Measurements from ENCODE around the gene SNED1.

Gene SNED1

GRCh38 chr2:240956171-240956934 is 42.1 kb upstream of the SNED1 start:
- no peak overlapping the region for H3K9ac ChIP-seq (ENCODE audit: low read depth, low read length)
- peaks cover 10% of the 10 kb centered on the region for H3K4me1 ChIP-seq (ENCODE audit: control insufficient read depth, insufficient read depth, low read length)
- peaks cover 68% of the 10 kb centered on the region for H3K27me3 ChIP-seq (ENCODE audit: control insufficient read depth, insufficient read depth, low read length)
- H3K9me3 ChIP-seq (replicated peaks; ENCODE audit: low read length), result no peaks in the 10 kb centered on the region
- no peak overlapping the region for H3K4me3 ChIP-seq (ENCODE audit: low read length)
- no peaks in the 10 kb centered on the region for H3K36me3 ChIP-seq (ENCODE audit: insufficient read depth, low read length)
- H3K4me2 ChIP-seq (ENCODE audit: low read length), result no peak overlapping the region

GRCh38 chr2:240956935-240957655 is 41.3 kb upstream of the SNED1 start:
- Histone ChIP-seq H3K36me3 (ENCODE audit: insufficient read depth, low read length) (no peaks in the 10 kb centered on the region), H3K9ac (ENCODE audit: low read depth, low read length) (no peak overlapping the region), H3K4me2 (ENCODE audit: low read length) (no peak overlapping the region), H3K4me3 (ENCODE audit: low read length) (no peak overlapping the region), H3K27me3 (ENCODE audit: control insufficient read depth, insufficient read depth, low read length) (peaks cover 62% of the 10 kb centered on the region), H3K9me3 (replicated peaks; ENCODE audit: low read length) (no peaks in the 10 kb centered on the region), H3K4me1 (ENCODE audit: control insufficient read depth, insufficient read depth, low read length) (peaks cover 10% of the 10 kb centered on the region)

- Histone ChIP-seq H3K9ac (ENCODE audit: low read depth, low read length) (no peak overlapping the region), H3K36me3 (ENCODE audit: insufficient read depth, low read length) (no peaks in the 10 kb centered on the region), H3K4me1 (ENCODE audit: control insufficient read depth, insufficient read depth, low read length) (peaks cover 14% of the 10 kb centered on the region), H3K4me3 (ENCODE audit: low read length) (no peak overlapping the region), H3K9me3 (replicated peaks; ENCODE audit: low read length) (no peaks in the 10 kb centered on the region), H3K27me3 (ENCODE audit: control insufficient read depth, insufficient read depth, low read length) (peaks cover 55% of the 10 kb centered on the region), H3K4me2 (ENCODE audit: low read length) (no peak overlapping the region)
Measured at GRCh38 chr2:240957656-240958365, 40.6 kb upstream of the SNED1 start.

- Histone ChIP-seq H3K4me2 (ENCODE audit: low read length) (no peak overlapping the region), H3K9ac (ENCODE audit: low read depth, low read length) (no peak overlapping the region), H3K4me3 (ENCODE audit: low read length) (no peak overlapping the region), H3K9me3 (replicated peaks; ENCODE audit: low read length) (no peaks in the 10 kb centered on the region), H3K4me1 (ENCODE audit: control insufficient read depth, insufficient read depth, low read length) (peaks cover 14% of the 10 kb centered on the region), H3K36me3 (ENCODE audit: insufficient read depth, low read length) (no peaks in the 10 kb centered on the region), H3K27me3 (ENCODE audit: control insufficient read depth, insufficient read depth, low read length) (peaks cover 48% of the 10 kb centered on the region)
Measured at GRCh38 chr2:240958366-240959213, 39.8 kb upstream of the SNED1 start.

GRCh38 chr2:240959214-240959940 is 39.0 kb upstream of the SNED1 start:
- Histone ChIP-seq H3K4me2 (ENCODE audit: low read length) (no peak overlapping the region), H3K4me3 (ENCODE audit: low read length) (no peak overlapping the region), H3K9ac (ENCODE audit: low read depth, low read length) (no peak overlapping the region), H3K27me3 (ENCODE audit: control insufficient read depth, insufficient read depth, low read length) (peaks cover 40% of the 10 kb centered on the region), H3K9me3 (replicated peaks; ENCODE audit: low read length) (no peaks in the 10 kb centered on the region), H3K36me3 (ENCODE audit: insufficient read depth, low read length) (no peaks in the 10 kb centered on the region), H3K4me1 (ENCODE audit: control insufficient read depth, insufficient read depth, low read length) (peaks cover 14% of the 10 kb centered on the region)

- Histone ChIP-seq H3K36me3 (ENCODE audit: insufficient read depth, low read length) (no peaks in the 10 kb centered on the region), H3K27me3 (ENCODE audit: control insufficient read depth, insufficient read depth, low read length) (peaks cover 35% of the 10 kb centered on the region), H3K4me2 (ENCODE audit: low read length) (no peak overlapping the region), H3K9ac (ENCODE audit: low read depth, low read length) (no peak overlapping the region), H3K4me1 (ENCODE audit: control insufficient read depth, insufficient read depth, low read length) (peaks cover 14% of the 10 kb centered on the region), H3K4me3 (ENCODE audit: low read length) (no peak overlapping the region), H3K9me3 (replicated peaks; ENCODE audit: low read length) (no peaks in the 10 kb centered on the region)
Measured at GRCh38 chr2:240959941-240960308, 38.5 kb upstream of the SNED1 start.

- Histone ChIP-seq H3K9me3 (replicated peaks; ENCODE audit: low read length) (no peaks in the 10 kb centered on the region), H3K4me1 (ENCODE audit: control insufficient read depth, insufficient read depth, low read length) (peaks cover 14% of the 10 kb centered on the region), H3K36me3 (ENCODE audit: insufficient read depth, low read length) (no peaks in the 10 kb centered on the region), H3K27me3 (ENCODE audit: control insufficient read depth, insufficient read depth, low read length) (peaks cover 32% of the 10 kb centered on the region), H3K4me3 (ENCODE audit: low read length) (no peak overlapping the region), H3K9ac (ENCODE audit: low read depth, low read length) (no peak overlapping the region), H3K4me2 (ENCODE audit: low read length) (no peak overlapping the region)
Measured at GRCh38 chr2:240960309-240960970, 38.0 kb upstream of the SNED1 start.

- no peak overlapping the region for H3K4me2 ChIP-seq (ENCODE audit: low read length)
- H3K4me3 ChIP-seq (ENCODE audit: low read length), result no peak overlapping the region
- H3K9ac ChIP-seq (ENCODE audit: low read depth, low read length), result no peak overlapping the region
- no peaks in the 10 kb centered on the region for H3K9me3 ChIP-seq (replicated peaks; ENCODE audit: low read length)
- peaks cover 14% of the 10 kb centered on the region for H3K4me1 ChIP-seq (ENCODE audit: control insufficient read depth, insufficient read depth, low read length)
- no peaks in the 10 kb centered on the region for H3K36me3 ChIP-seq (ENCODE audit: insufficient read depth, low read length)
- peaks cover 24% of the 10 kb centered on the region for H3K27me3 ChIP-seq (ENCODE audit: control insufficient read depth, insufficient read depth, low read length)
Measured at GRCh38 chr2:240960971-240961876, 37.2 kb upstream of the SNED1 start.

- Histone ChIP-seq H3K4me1 (ENCODE audit: control insufficient read depth, insufficient read depth, low read length) (peaks cover 14% of the 10 kb centered on the region), H3K36me3 (ENCODE audit: insufficient read depth, low read length) (no peaks in the 10 kb centered on the region), H3K4me3 (ENCODE audit: low read length) (no peak overlapping the region), H3K9ac (ENCODE audit: low read depth, low read length) (no peak overlapping the region), H3K4me2 (ENCODE audit: low read length) (no peak overlapping the region), H3K27me3 (ENCODE audit: control insufficient read depth, insufficient read depth, low read length) (peaks cover 19% of the 10 kb centered on the region), H3K9me3 (replicated peaks; ENCODE audit: low read length) (no peaks in the 10 kb centered on the region)
Measured at GRCh38 chr2:240961910-240962299, 36.5 kb upstream of the SNED1 start.

Measured in skeletal muscle satellite cell (primary cell).